ENCODE measurements around the gene SLFNL1. TPM values are rescaled to one million over a fixed set of nuclear protein-coding genes. Genes with fewer than 3 reads are reported as not detected.
A peak's percentile ranks its signal among the peaks of the same experiment; 100 is the strongest.

SLFNL1 gene
- total RNA-seq, 1 experiment from 2014 or later: 0.11 TPM

DNA sequence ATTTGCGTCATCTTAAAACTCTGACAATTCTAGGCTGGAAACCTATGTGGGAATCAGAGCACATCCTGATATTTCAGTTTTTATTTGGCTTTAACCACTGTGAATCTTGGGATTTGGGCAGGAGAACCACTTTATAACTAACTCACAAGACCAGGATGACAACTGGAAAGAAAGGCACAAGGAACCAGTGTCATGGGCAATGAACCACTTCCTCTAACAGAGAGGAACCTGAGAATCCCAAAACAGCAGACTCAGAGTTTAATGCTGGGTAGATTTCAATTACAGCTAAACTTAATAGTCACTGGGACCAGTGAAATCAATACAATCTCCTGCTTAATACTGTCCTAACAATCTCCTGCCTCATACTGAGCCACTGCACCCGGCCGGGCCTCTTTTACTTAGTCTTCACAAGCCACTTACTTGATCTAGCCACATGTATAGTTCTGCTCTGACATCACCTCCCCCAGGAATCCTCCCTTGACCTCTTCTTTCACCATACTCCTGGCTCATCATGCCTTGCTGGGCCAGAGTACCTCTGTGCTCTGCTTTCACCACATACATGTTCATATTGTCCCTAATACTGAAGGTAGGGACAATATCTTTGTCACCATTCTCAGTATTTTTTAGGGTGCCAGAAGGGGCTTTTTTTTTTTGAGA, 20.2 kb upstream of the SLFNL1 start:
- WGBS (ENCODE audit: extremely low coverage, insufficient read length, low lambda C conversion rate): no CpG with 5 or more reads among the region's 3 CpGs
- no peak overlapping the region for H2BK12ac ChIP-seq (ENCODE audit: insufficient read length, low read depth, low read length)
- H4K8ac ChIP-seq (replicated peaks; ENCODE audit: insufficient read length, low read depth, low read length): no peak overlapping the region
- no peak overlapping the region for H3K9ac ChIP-seq (ENCODE audit: extremely low read depth, insufficient read length, low read length)
- no peaks in the 10 kb centered on the region for H3K23me2 ChIP-seq (ENCODE audit: insufficient read length, low read depth, low read length, poor library complexity, severe bottlenecking)
- H3K14ac ChIP-seq (ENCODE audit: insufficient read depth, low read length): no peak overlapping the region
- no peak overlapping the region for H2AK5ac ChIP-seq (ENCODE audit: insufficient read length, low read length)
- no peaks in the 10 kb centered on the region for H3K79me1 ChIP-seq (ENCODE audit: insufficient read depth, low read depth, low read length, poor library complexity, severe bottlenecking)
- no peak overlapping the region for H3K18ac ChIP-seq (ENCODE audit: insufficient read length, low read depth, low read length)
- Mint-ChIP-seq H3K4me3 (no peak overlapping the region), H3K36me3 (ENCODE audit: insufficient read depth in 1 of 3, low read depth in 3 of 3) (peaks cover 0 to 16% (median 4%) of the 10 kb centered on the region in 3 experiments; a peak in 3 of 7 replicates), H3K9me3 (no peaks in the 10 kb centered on the region), H3K27ac (peak overlapping the region in 1 of 3 experiments; percentile 17; a peak in 1 of 7 replicates), H3K27me3 (ENCODE audit: low read depth) (no peaks in the 10 kb centered on the region), H3K4me1 (no peaks in the 10 kb centered on the region)
- no peaks in the 10 kb centered on the region for H3K9me3 ChIP-seq (ENCODE audit: control insufficient read depth, low read depth, low read length)
- no peak overlapping the region for H2BK15ac ChIP-seq (ENCODE audit: low read depth, low read length)
- no peaks in the 10 kb centered on the region for H4K20me1 ChIP-seq (ENCODE audit: control insufficient read depth, insufficient read depth, insufficient read length)
- H2AFZ ChIP-seq (ENCODE audit: low read length): no peak overlapping the region
- H3K79me2 ChIP-seq (ENCODE audit: insufficient read depth, low read length): no peaks in the 10 kb centered on the region
- no peak overlapping the region for H2BK5ac ChIP-seq (ENCODE audit: insufficient read length, low read length)
- H3K27ac ChIP-seq (ENCODE audit: insufficient read length, low read depth, low read length): no peak overlapping the region
- no peak overlapping the region for H3K23ac ChIP-seq (ENCODE audit: insufficient read length, low read depth, low read length)
- no peaks in the 10 kb centered on the region for H3K4me1 ChIP-seq (ENCODE audit: insufficient read depth, low read length)
- no peak overlapping the region for H3K4me2 ChIP-seq (ENCODE audit: insufficient read depth, insufficient read length, low read length)
- H4K91ac ChIP-seq (ENCODE audit: insufficient read length, low read depth, low read length): no peak overlapping the region
- TF ChIP-seq, protein P1, sequence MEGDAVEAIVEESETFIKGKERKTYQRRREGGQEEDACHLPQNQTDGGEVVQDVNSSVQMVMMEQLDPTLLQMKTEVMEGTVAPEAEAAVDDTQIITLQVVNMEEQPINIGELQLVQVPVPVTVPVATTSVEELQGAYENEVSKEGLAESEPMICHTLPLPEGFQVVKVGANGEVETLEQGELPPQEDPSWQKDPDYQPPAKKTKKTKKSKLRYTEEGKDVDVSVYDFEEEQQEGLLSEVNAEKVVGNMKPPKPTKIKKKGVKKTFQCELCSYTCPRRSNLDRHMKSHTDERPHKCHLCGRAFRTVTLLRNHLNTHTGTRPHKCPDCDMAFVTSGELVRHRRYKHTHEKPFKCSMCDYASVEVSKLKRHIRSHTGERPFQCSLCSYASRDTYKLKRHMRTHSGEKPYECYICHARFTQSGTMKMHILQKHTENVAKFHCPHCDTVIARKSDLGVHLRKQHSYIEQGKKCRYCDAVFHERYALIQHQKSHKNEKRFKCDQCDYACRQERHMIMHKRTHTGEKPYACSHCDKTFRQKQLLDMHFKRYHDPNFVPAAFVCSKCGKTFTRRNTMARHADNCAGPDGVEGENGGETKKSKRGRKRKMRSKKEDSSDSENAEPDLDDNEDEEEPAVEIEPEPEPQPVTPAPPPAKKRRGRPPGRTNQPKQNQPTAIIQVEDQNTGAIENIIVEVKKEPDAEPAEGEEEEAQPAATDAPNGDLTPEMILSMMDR (conservative IDR thresholded peaks at IDR 0.05): no peak
- no peak overlapping the region for H2BK120ac ChIP-seq (ENCODE audit: low read depth, low read length, poor library complexity, severe bottlenecking)
- H3K4ac ChIP-seq (ENCODE audit: low read depth, low read length): no peak overlapping the region
- H3K27me3 ChIP-seq (ENCODE audit: insufficient read depth, low read length): no peaks in the 10 kb centered on the region
- no peak overlapping the region for H3K56ac ChIP-seq (ENCODE audit: insufficient read length, low read depth, low read length)
- no peak overlapping the region for H4K5ac ChIP-seq (ENCODE audit: insufficient read length, low read depth, low read length)
- no peak for DNase-seq
- no peak overlapping the region for H2BK20ac ChIP-seq (ENCODE audit: low read depth, low read length, poor library complexity, severe bottlenecking)
- H3T11ph ChIP-seq (ENCODE audit: low read length): no peak overlapping the region

Data from H9 (cell line).